Stimulated activated CD4-positive, alpha-beta T cell treated with anti-CD3 and anti-CD28 coated beads, Interleukin-12 subunit alpha, Interleukin-12 subunit beta, amount 100 ng/mL, for 4 hours (primary cell): Measurements from ENCODE around the gene CXCL5.

Experiments
- DNase-seq: peaks from one replicate; pipeline ENCODE4 v3.0.0-alpha.2; 2020

The CXCL5 gene

GRCh38 chr4:73998040-73999011 is at the start of gene CXCL5:
CXCL5 (minus strand) TSS chr4:73998677; CDS start chr4:73998581, 96 bp downstream.
- no peak for DNase-seq

- DNase-seq, result no peak
Measured at GRCh38 chr4:74047152-74047551, 48.7 kb upstream of the CXCL5 start.

GRCh38 chr4:74045772-74046171 is 47.3 kb upstream of the CXCL5 start:
- no peak for DNase-seq

GRCh38 chr4:74045247-74045646 is 46.8 kb upstream of the CXCL5 start:
- no peak for DNase-seq

- DNase-seq, result no peak
Measured at GRCh38 chr4:74044677-74045076, 46.2 kb upstream of the CXCL5 start.

GRCh38 chr4:74042681-74043080 is 44.2 kb upstream of the CXCL5 start:
- DNase-seq, result no peak

GRCh38 chr4:74041418-74041817 is 42.9 kb upstream of the CXCL5 start:
- no peak for DNase-seq

GRCh38 chr4:74039315-74039763 is 40.9 kb upstream of the CXCL5 start:
- DNase-seq, result no peak

GRCh38 chr4:74038425-74039314 is 40.2 kb upstream of the CXCL5 start, which contains the start of gene CXCL3:
CXCL3 (minus strand) TSS chr4:74038689; CDS start chr4:74038611, 78 bp downstream.
- DNase-seq, result no peak

- DNase-seq, result no peak
Measured at GRCh38 chr4:74038086-74038424, 39.6 kb upstream of the CXCL5 start.

- DNase-seq, result no peak
Measured at GRCh38 chr4:74037076-74037955, 38.8 kb upstream of the CXCL5 start.

GRCh38 chr4:74033739-74034138 is 35.3 kb upstream of the CXCL5 start:
- no peak for DNase-seq

GRCh38 chr4:74032064-74032463 is 33.6 kb upstream of the CXCL5 start:
- no peak for DNase-seq

GRCh38 chr4:74031576-74031975 is 33.1 kb upstream of the CXCL5 start:
- no peak for DNase-seq

GRCh38 chr4:74030285-74030684 is 31.8 kb upstream of the CXCL5 start:
- DNase-seq, result no peak

- DNase-seq, result no peak
Measured at GRCh38 chr4:74028504-74028903, 30.0 kb upstream of the CXCL5 start.

GRCh38 chr4:74023709-74024108 is 25.2 kb upstream of the CXCL5 start:
- DNase-seq, result no peak

- DNase-seq, result no peak
Measured at GRCh38 chr4:74021601-74022000, 23.1 kb upstream of the CXCL5 start.

GRCh38 chr4:74018771-74019170 is 20.3 kb upstream of the CXCL5 start:
- DNase-seq, result no peak

GRCh38 chr4:74018116-74018515 is 19.6 kb upstream of the CXCL5 start:
- no peak for DNase-seq

GRCh38 chr4:74016068-74016467 is 17.6 kb upstream of the CXCL5 start:
- no peak for DNase-seq

- DNase-seq, result no peak
Measured at GRCh38 chr4:74015126-74015780, 16.8 kb upstream of the CXCL5 start.
